Nephron progenitor cell (in vitro differentiated cells): Measurements from ENCODE around the gene CTSZ.
A peak's percentile ranks its signal among the peaks of the same experiment; 100 is the strongest.

Source experiments
- DNase-seq: peaks from one replicate; pipeline ENCODE4 v3.0.0; 2021
- H3K27ac Mint-ChIP-seq: 2 replicates; pipeline ENCODE4 v1.8.0; 2021; ENCODE audit warnings: mild to moderate bottlenecking, moderate library complexity, mixed read lengths
- H3K27me3 Mint-ChIP-seq: 2 replicates; pipeline ENCODE4 v1.8.0; 2021; ENCODE audit warnings: mild to moderate bottlenecking, low read depth, mixed read lengths; ENCODE audit not compliant: poor library complexity
- H3K36me3 Mint-ChIP-seq: 2 replicates; pipeline ENCODE4 v1.8.0; 2021; ENCODE audit warnings: low read depth, mixed read lengths
- H3K4me1 Mint-ChIP-seq: 2 replicates; pipeline ENCODE4 v1.8.0; 2021; ENCODE audit warnings: mixed read lengths
- H3K4me3 Mint-ChIP-seq: 2 replicates; pipeline ENCODE4 v1.8.0; 2021; ENCODE audit warnings: mild to moderate bottlenecking, moderate library complexity, mixed read lengths
- H3K9me3 Mint-ChIP-seq: 2 replicates; pipeline ENCODE4 v1.8.0; 2021; ENCODE audit warnings: mild to moderate bottlenecking, moderate library complexity, mixed read lengths
- TF ChIP-seq, protein P1 (sequence below): fragments of 200-600 bp; sonication (generic); IDR thresholded peaks from 2 replicates; pipeline ENCODE4 v1.5.0; 2021; ENCODE audit warnings: antibody characterized with exemption

CTSZ gene

DNA sequence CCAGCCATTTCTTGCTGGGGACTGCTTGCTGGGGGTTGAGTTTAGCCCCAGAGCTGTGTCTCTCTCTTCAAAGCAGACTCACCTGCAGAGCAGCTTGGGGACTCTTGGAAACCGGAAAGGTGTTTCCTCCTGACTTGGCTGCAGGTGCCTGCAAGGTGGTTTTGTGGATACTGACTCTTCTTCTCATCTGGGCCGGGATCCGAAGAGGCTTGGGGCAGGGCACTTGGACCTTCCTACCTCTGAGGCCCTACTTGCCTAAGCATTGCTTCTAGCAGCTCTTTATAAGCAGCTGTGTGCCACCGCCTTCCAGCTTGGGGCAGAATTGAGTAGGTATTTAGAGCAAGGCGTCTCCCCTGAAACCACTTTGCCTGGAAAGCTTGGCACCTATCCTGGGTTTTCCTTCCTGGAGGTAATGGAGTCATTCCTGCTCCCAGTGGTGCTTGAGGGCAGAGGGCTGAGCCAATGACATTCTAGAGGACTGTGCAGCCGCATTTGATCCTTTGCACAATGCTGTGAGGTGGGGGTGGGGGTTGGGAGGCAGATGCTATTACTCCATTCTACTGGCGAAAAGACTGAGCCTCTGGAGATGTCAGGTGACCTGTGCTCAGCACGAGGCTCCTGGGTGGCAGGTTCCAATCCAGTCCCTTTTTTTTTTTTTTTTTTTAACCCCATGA lies 3.4 kb upstream of the CTSZ start:
- Mint-ChIP-seq H3K27me3 (peaks cover 9% of the 10 kb centered on the region), H3K36me3 (no peaks in the 10 kb centered on the region), H3K9me3 (no peaks in the 10 kb centered on the region), H3K4me3 (no peak overlapping the region), H3K27ac (no peak overlapping the region), H3K4me1 (peaks cover 34% of the 10 kb centered on the region)
- DNase-seq, result no peak
- TF ChIP-seq, protein P1, sequence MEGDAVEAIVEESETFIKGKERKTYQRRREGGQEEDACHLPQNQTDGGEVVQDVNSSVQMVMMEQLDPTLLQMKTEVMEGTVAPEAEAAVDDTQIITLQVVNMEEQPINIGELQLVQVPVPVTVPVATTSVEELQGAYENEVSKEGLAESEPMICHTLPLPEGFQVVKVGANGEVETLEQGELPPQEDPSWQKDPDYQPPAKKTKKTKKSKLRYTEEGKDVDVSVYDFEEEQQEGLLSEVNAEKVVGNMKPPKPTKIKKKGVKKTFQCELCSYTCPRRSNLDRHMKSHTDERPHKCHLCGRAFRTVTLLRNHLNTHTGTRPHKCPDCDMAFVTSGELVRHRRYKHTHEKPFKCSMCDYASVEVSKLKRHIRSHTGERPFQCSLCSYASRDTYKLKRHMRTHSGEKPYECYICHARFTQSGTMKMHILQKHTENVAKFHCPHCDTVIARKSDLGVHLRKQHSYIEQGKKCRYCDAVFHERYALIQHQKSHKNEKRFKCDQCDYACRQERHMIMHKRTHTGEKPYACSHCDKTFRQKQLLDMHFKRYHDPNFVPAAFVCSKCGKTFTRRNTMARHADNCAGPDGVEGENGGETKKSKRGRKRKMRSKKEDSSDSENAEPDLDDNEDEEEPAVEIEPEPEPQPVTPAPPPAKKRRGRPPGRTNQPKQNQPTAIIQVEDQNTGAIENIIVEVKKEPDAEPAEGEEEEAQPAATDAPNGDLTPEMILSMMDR, result no peak

- no peak for DNase-seq
- no peak overlapping the region for H3K27ac Mint-ChIP-seq
- TF ChIP-seq, protein P1, result no peak
- peaks cover 13% of the 10 kb centered on the region for H3K27me3 Mint-ChIP-seq
- no peaks in the 10 kb centered on the region for H3K9me3 Mint-ChIP-seq
- peaks cover 41% of the 10 kb centered on the region for H3K4me1 Mint-ChIP-seq
- no peak overlapping the region for H3K4me3 Mint-ChIP-seq
- H3K36me3 Mint-ChIP-seq, result no peaks in the 10 kb centered on the region
Observed at GRCh38 chr20:59008715-59009336, 1.8 kb upstream of the CTSZ start.

DNA sequence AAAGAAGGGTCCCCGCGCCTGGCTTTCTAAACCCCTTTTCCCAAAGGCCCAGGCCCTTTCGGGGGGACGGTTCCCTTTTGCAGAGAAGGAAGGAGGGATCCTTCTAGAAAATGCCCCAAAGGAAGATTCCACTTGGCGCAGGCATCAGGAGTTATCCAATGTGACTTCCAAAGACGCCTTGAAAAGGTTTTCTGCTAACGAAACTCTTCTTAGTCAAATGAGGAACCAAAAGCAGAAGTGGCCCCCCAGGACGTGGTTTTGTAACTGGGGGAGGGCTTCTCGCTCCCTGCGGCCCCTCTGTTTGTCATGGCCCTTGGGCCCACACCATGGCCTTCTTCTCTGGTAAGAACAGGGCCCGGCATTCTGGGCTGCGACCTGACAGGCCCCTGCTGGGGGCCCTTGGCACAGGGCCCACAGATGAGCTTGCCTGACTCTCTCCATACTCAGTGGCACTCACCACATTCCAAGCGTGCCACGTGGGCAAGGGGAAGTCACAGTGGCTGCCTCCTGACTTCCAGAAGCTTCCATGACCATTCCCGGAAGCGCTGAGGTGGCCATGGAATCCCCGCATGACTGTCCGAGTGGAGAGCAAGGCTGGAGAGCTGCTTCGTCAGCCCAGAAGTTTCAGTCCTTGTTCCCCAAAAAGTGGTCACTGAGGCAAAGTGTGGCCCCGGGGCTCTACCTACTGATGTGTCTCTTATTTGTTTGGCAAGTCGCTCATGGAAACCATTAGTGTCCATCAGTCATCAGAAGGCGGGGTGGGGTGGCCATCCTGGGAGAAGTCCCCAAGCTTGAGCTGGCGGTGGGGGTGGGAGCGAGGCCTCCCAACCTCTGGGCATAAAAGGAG lies 834 bp upstream of the CTSZ start:
- no peak for DNase-seq
- Mint-ChIP-seq H3K27ac (no peak overlapping the region), H3K9me3 (no peaks in the 10 kb centered on the region), H3K27me3 (peaks cover 10% of the 10 kb centered on the region), H3K36me3 (no peaks in the 10 kb centered on the region), H3K4me1 (peaks cover 44% of the 10 kb centered on the region), H3K4me3 (peak overlapping the region; percentile 76)
- TF ChIP-seq, protein P1, result no peak

- no peak for DNase-seq
- Mint-ChIP-seq H3K27me3 (peaks cover 10% of the 10 kb centered on the region), H3K4me1 (peaks cover 58% of the 10 kb centered on the region), H3K27ac (no peak overlapping the region), H3K4me3 (peak overlapping the region; percentile 74), H3K36me3 (no peaks in the 10 kb centered on the region), H3K9me3 (no peaks in the 10 kb centered on the region)
- TF ChIP-seq, protein P1, result no peak
Observed at GRCh38 chr20:59006167-59006863, 739 bp downstream of the CTSZ start.

DNA sequence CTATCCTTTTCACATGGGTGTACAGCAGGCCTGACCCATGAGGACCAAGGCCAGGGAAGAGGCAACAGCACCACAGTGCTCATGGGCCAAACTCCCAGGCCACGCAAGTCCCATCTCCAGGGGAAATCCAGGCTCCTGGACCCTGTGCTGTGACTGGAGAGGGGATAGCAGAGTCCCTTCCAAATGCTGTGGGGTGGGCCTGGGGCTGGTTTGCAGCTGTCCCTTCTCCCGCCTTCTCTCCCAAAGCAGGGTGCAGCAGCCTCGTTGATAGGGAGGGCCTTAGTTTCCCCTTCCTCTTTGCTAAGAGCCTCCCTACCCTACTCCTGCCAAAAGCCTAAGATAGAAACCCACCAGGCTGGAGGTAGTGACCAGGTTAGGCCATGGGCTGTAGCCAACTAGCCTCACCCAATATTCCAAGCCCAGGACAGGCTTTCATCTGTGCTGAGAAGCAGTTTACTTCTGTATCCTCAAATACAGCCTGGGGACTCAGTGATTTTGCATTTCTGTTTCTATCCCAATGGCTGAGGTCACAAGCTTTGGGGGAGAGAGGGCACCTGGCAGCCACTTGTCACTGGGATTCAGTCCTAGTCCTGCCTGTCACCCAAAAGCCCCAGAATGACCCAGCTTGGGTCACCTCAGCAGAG lies 1.4 kb downstream of the CTSZ start:
- H3K9me3 Mint-ChIP-seq, result no peaks in the 10 kb centered on the region
- peak overlapping the region; percentile 74 for H3K4me3 Mint-ChIP-seq
- DNase-seq, result no peak
- no peak overlapping the region for H3K27ac Mint-ChIP-seq
- TF ChIP-seq, protein P1, result no peak
- H3K36me3 Mint-ChIP-seq, result peaks cover 1% of the 10 kb centered on the region
- peaks cover 51% of the 10 kb centered on the region for H3K4me1 Mint-ChIP-seq
- H3K27me3 Mint-ChIP-seq, result peaks cover 10% of the 10 kb centered on the region
